SU-DHL-6 (cell line): ENCODE measurements around the gene PRLR.

Experiments
- H2AFZ ChIP-seq: fragments of 200-600 bp; sonication (generic); 2 replicates; pipeline ENCODE4 v1.6.1; 2014; ENCODE audit warnings: low read depth, mild to moderate bottlenecking, moderate library complexity, mixed read lengths, antibody characterized with exemption, low read length; ENCODE audit not compliant: severe bottlenecking
- H3F3A ChIP-seq: fragments of 200-600 bp; shearing (Covaris generic); 2 replicates; pipeline ENCODE4 v1.6.0; 2016; ENCODE audit warnings: antibody characterized with exemption, mild to moderate bottlenecking; ENCODE audit not compliant: insufficient read depth
- H3K27ac ChIP-seq: fragments of 200-600 bp; sonication (generic); 2 replicates; pipeline ENCODE4 v1.5.1; 2016; ENCODE audit warnings: low read depth, mild to moderate bottlenecking, low read length, moderate library complexity, mixed read lengths
- H3K27me3 ChIP-seq: fragments of 200-600 bp; sonication (generic), shearing (Covaris generic); 2 replicates; pipeline ENCODE4 v1.6.0; 2014; ENCODE audit warnings: mild to moderate bottlenecking, low read length
- H3K36me3 ChIP-seq: fragments of 200-600 bp; sonication (generic); 2 replicates; pipeline ENCODE4 v1.6.1; 2014; ENCODE audit warnings: mild to moderate bottlenecking, low read length, mixed read lengths
- H3K4me2 ChIP-seq: fragments of 300-600, 200-600 bp; shearing (Covaris generic), sonication (generic); 2 replicates; pipeline ENCODE4 v1.6.0; 2014; ENCODE audit warnings: low read length, low read depth, mild to moderate bottlenecking; ENCODE audit not compliant: poor library complexity, severe bottlenecking
- H3K4me3 ChIP-seq: fragments of 200-600 bp; sonication (generic); 2 replicates; pipeline ENCODE4 v1.5.1; 2014; ENCODE audit warnings: antibody characterized with exemption, low read length, mild to moderate bottlenecking, mixed read lengths; ENCODE audit not compliant: insufficient read depth, poor library complexity, severe bottlenecking
- H3K79me2 ChIP-seq: fragments of 200-600 bp; sonication (generic); 2 replicates; pipeline ENCODE4 v1.6.1; 2014; ENCODE audit warnings: mild to moderate bottlenecking, low read length, moderate library complexity; ENCODE audit not compliant: insufficient read depth
- H3K9ac ChIP-seq: fragments of 200-600 bp; sonication (generic); 2 replicates; pipeline ENCODE4 v1.7.0; 2014; ENCODE audit warnings: mild to moderate bottlenecking, low read length
- H3K9me2 ChIP-seq: fragments of 200-600 bp; sonication (generic); replicated peaks from 2 replicates; pipeline ENCODE4 v1.6.1; 2014; ENCODE audit warnings: low read length; ENCODE audit not compliant: insufficient read depth
- H3K9me3 ChIP-seq: fragments of 200-600 bp; sonication (generic); 2 replicates; pipeline ENCODE4 v1.6.1; 2014; ENCODE audit warnings: low read length, mixed read lengths; ENCODE audit not compliant: insufficient read depth
- H4K20me1 ChIP-seq: fragments of 200-600 bp; sonication (generic); 2 replicates; pipeline ENCODE4 v1.6.1; 2014; ENCODE audit warnings: low read depth, mild to moderate bottlenecking, antibody characterized with exemption, low read length, moderate library complexity, mixed read lengths
- CTCF ChIP-seq: fragments of 200-600 bp; sonication (generic); IDR thresholded peaks from one replicate; pipeline ENCODE4 v1.5.1; 2017; ENCODE audit warnings: antibody characterized with exemption, mild to moderate bottlenecking, low read length, moderate library complexity; ENCODE audit not compliant: insufficient read depth, poor library complexity, severe bottlenecking
- EZH2phosphoT487 ChIP-seq: fragments of 200-600 bp; sonication (generic), shearing (Covaris generic); conservative IDR thresholded peaks from 2 replicates; pipeline ENCODE4 v1.6.1; 2018; ENCODE audit warnings: mild to moderate bottlenecking, antibody characterized with exemption, low read length, moderate library complexity, mixed read lengths

Gene PRLR

GRCh38 chr5:35003018-35003957 lies 227.0 kb downstream of the PRLR start:
- Histone ChIP-seq H3K27ac (no peak overlapping the region), H3K79me2 (no peaks in the 10 kb centered on the region), H3F3A (no peaks in the 10 kb centered on the region), H3K9me3 (no peaks in the 10 kb centered on the region), H4K20me1 (no peaks in the 10 kb centered on the region), H2AFZ (no peak overlapping the region), H3K36me3 (no peaks in the 10 kb centered on the region), H3K4me3 (no peak overlapping the region), H3K27me3 (no peaks in the 10 kb centered on the region), H3K9ac (no peak overlapping the region), H3K9me2 (no peaks in the 10 kb centered on the region), H3K4me2 (no peak overlapping the region)
- TF ChIP-seq CTCF (peak; percentile 97), EZH2phosphoT487 (no peak)

- Histone ChIP-seq H3K27ac (no peak overlapping the region), H3K79me2 (no peaks in the 10 kb centered on the region), H3K9ac (no peak overlapping the region), H3K4me3 (no peak overlapping the region), H4K20me1 (no peaks in the 10 kb centered on the region), H3K9me2 (no peaks in the 10 kb centered on the region), H3F3A (no peaks in the 10 kb centered on the region), H3K9me3 (no peaks in the 10 kb centered on the region), H3K4me2 (no peak overlapping the region), H3K36me3 (no peaks in the 10 kb centered on the region), H2AFZ (no peak overlapping the region), H3K27me3 (no peaks in the 10 kb centered on the region)
- no peak for TF ChIP-seq CTCF
- TF ChIP-seq EZH2phosphoT487: no peak
Observed at GRCh38 chr5:35002459-35002858, 227.8 kb downstream of the PRLR start.

GRCh38 chr5:35001842-35002241 lies 228.4 kb downstream of the PRLR start:
- Histone ChIP-seq H2AFZ (no peak overlapping the region), H3K36me3 (no peaks in the 10 kb centered on the region), H3K27ac (no peak overlapping the region), H4K20me1 (no peaks in the 10 kb centered on the region), H3K27me3 (no peaks in the 10 kb centered on the region), H3K4me2 (no peak overlapping the region), H3K9me2 (no peaks in the 10 kb centered on the region), H3K9me3 (no peaks in the 10 kb centered on the region), H3F3A (no peaks in the 10 kb centered on the region), H3K4me3 (no peak overlapping the region), H3K79me2 (no peaks in the 10 kb centered on the region), H3K9ac (no peak overlapping the region)
- TF ChIP-seq EZH2phosphoT487 (no peak), CTCF (no peak)
